Endothelial cell (in vitro differentiated cells): Measurements from ENCODE around the gene GPR17. TPM values are rescaled to one million over a fixed set of nuclear protein-coding genes. Genes with fewer than 3 reads are reported as not detected.
A peak's percentile ranks its signal among the peaks of the same experiment; 100 is the strongest.

Experiments
- DNase-seq: peaks from one replicate; pipeline ENCODE4 v3.0.0; 2021; ENCODE audit warnings: low spot score
- H3K27ac Mint-ChIP-seq: one replicate; pipeline ENCODE4 v1.8.0; 2021; ENCODE audit warnings: mixed read lengths, inconsistent platforms; ENCODE audit not compliant: unreplicated experiment
- H3K27me3 Mint-ChIP-seq: one replicate; pipeline ENCODE4 v1.8.0; 2021; ENCODE audit warnings: mild to moderate bottlenecking, moderate library complexity, mixed read lengths, inconsistent platforms; ENCODE audit not compliant: unreplicated experiment
- H3K36me3 Mint-ChIP-seq: one replicate; pipeline ENCODE4 v1.8.0; 2021; ENCODE audit warnings: mild to moderate bottlenecking, low read depth, mixed read lengths, inconsistent platforms; ENCODE audit not compliant: unreplicated experiment
- H3K4me1 Mint-ChIP-seq: one replicate; pipeline ENCODE4 v1.8.0; 2021; ENCODE audit warnings: mild to moderate bottlenecking, mixed read lengths, inconsistent platforms; ENCODE audit not compliant: unreplicated experiment
- H3K4me3 Mint-ChIP-seq: one replicate; pipeline ENCODE4 v1.8.0; 2021; ENCODE audit warnings: mild to moderate bottlenecking, mixed read lengths, inconsistent platforms; ENCODE audit not compliant: unreplicated experiment
- H3K9me3 Mint-ChIP-seq: one replicate; pipeline ENCODE4 v1.8.0; 2021; ENCODE audit warnings: mixed read lengths, inconsistent platforms; ENCODE audit not compliant: unreplicated experiment
- total RNA-seq: library from RNA; stranded (reverse); fragmentation: NEBNext Ultra II Directional; extraction: Animal tissue kit (Norgen Biotek cat#: 25700); gene quantifications from one replicate; pipeline ENCODE4 v1.2.1, GENCODE V29; 2021; ENCODE audit not compliant: unreplicated experiment
- TF ChIP-seq, protein P1 (sequence below): fragments of 200-600 bp; sonication (generic); IDR thresholded peaks from one replicate; pipeline ENCODE4 v1.5.0; 2021; ENCODE audit warnings: antibody characterized with exemption; ENCODE audit not compliant: unreplicated experiment

Gene GPR17
- total RNA-seq, 1 donor from 2014 or later = 0.15 TPM

DNA sequence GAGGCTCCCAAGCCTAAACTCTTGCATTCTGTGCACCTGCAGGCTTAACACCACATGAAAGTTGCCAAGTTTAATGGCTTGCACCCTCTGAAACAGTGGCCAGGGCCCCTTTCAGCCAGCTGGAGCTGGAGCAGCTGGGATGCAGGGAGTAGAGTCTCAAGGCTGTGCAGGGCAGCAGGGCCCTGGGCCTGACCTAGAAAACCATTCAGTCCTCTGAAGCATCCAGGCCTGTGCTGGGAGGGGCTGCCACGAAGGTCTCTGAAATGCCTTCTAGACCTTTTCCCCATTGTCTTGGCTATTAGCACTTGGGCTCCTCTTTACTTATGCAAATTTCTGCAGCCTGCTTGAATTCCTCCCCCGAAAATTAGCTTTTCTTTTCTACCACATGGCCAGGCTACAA, 44.7 kb downstream of the GPR17 start:
- TF ChIP-seq, protein P1, sequence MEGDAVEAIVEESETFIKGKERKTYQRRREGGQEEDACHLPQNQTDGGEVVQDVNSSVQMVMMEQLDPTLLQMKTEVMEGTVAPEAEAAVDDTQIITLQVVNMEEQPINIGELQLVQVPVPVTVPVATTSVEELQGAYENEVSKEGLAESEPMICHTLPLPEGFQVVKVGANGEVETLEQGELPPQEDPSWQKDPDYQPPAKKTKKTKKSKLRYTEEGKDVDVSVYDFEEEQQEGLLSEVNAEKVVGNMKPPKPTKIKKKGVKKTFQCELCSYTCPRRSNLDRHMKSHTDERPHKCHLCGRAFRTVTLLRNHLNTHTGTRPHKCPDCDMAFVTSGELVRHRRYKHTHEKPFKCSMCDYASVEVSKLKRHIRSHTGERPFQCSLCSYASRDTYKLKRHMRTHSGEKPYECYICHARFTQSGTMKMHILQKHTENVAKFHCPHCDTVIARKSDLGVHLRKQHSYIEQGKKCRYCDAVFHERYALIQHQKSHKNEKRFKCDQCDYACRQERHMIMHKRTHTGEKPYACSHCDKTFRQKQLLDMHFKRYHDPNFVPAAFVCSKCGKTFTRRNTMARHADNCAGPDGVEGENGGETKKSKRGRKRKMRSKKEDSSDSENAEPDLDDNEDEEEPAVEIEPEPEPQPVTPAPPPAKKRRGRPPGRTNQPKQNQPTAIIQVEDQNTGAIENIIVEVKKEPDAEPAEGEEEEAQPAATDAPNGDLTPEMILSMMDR = no peak
- no peak for DNase-seq
- no peak overlapping the region for H3K4me3 Mint-ChIP-seq
- H3K36me3 Mint-ChIP-seq = peaks cover 13% of the 10 kb centered on the region
- H3K27ac Mint-ChIP-seq = no peak overlapping the region
- H3K4me1 Mint-ChIP-seq = no peaks in the 10 kb centered on the region
- peaks cover 2% of the 10 kb centered on the region for H3K27me3 Mint-ChIP-seq
- H3K9me3 Mint-ChIP-seq = peaks cover 6% of the 10 kb centered on the region

DNA sequence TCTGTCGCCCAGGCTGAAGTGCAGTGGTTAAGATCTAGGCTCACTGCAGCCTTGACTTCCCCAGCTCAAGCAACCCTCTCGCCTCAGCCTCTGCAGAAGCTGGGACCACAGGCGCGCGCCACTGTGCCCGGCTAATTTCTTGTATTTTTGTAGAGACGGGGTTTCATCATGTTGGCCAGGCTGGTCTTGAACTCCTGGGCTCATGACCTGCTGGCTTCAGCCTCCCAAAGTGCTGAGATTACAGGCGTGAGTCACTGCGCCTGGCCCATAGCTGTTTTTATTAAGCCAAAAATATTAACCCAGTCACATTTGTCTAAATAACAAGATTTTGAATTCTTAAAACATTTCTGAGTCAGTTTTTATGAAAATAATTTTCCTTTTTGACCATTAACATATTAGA, 49.0 kb downstream of the GPR17 start:
- DNase-seq = no peak
- Mint-ChIP-seq H3K9me3 (peaks cover 6% of the 10 kb centered on the region), H3K27me3 (peaks cover 8% of the 10 kb centered on the region), H3K27ac (no peak overlapping the region), H3K4me1 (no peaks in the 10 kb centered on the region), H3K4me3 (no peak overlapping the region), H3K36me3 (peaks cover 20% of the 10 kb centered on the region)
- TF ChIP-seq, protein P1 = no peak

DNA sequence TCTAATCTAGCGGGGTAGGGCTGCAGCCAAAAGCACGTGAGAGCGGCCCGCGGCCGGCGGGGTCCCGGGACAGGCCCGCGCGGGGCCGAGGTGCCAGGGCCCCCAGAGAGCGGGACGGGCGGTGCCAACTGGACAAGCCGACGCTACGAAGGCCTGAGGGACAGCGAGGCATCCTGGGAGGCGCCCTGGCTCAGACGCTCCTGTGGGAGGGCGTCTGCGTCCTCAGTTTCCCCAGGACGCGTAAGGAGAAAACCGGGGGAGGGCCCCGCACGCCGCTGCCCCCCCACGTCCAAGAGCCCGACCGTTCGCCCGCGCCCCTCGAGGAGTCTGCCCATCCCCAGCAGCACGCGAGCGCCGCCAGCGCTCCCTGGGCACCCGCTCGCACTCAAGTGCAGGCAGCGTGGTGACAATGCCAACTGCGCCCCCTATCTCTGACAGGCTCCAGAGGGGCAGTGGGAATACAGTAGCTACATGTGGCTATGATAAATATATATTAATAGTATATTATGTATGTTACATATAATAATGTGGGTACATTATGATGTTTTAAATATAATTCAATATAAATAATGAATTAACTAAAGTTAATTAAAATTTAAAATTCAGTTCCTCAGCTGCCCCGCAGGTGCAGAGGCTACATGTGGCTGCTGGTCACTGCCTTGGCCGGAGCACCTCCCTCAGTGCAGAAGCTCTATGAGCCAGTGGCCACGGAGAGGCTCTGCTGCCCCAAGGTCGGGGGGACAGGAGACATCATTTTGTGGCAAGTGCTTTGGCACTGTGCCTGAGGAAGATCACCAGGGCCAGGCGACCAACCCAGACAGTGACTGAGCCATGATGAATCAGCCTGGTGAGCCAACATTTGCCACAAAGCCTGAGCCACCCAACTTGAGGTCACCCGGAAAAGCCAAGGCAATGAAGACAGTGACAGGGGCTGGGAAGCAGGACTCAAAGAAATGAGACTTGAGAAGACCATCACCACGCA, 49.8 kb downstream of the GPR17 start:
- peak; percentile 59 for DNase-seq
- TF ChIP-seq, protein P1 = peak; percentile 23
- peaks cover 16% of the 10 kb centered on the region for H3K36me3 Mint-ChIP-seq
- H3K27me3 Mint-ChIP-seq = peaks cover 7% of the 10 kb centered on the region
- no peak overlapping the region for H3K4me3 Mint-ChIP-seq
- no peak overlapping the region for H3K27ac Mint-ChIP-seq
- H3K4me1 Mint-ChIP-seq = peaks cover 8% of the 10 kb centered on the region
- peaks cover 5% of the 10 kb centered on the region for H3K9me3 Mint-ChIP-seq

DNA sequence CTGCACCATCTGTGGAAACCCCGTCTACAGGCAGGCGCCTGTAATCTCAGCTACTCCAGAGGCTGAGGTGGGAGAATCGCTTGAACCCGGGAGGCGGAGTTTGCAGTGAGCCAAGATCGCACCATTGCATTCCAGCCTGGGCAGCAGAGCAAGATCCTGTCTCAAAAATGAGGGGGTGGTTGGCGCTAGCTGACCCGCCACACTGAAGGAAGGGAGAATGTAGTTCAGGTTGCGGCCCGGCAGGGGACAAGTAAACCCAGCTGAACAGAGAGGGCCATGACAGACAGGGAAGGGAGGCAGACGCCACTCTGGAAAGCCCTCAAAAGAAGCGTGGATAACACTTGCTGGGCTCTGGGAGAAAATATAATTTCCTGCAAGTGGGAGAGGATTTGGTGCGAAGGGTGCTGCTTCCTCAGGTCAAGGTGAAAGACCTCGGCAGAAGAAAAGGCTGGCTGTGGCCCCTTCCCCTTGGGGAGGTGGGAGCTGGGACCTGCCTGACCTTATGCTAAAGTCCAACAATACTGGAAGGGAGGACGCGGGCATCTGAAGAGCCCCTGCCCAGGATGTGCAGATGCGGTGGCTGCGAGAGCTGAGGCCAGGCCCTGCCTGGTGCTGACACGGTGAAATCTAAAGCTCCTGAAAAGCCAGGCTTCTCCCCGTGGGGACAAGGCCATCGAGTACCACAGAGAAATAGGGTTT, 51.7 kb downstream of the GPR17 start:
- Mint-ChIP-seq H3K4me3 (no peak overlapping the region), H3K4me1 (peaks cover 16% of the 10 kb centered on the region), H3K27me3 (peaks cover 14% of the 10 kb centered on the region), H3K36me3 (peaks cover 13% of the 10 kb centered on the region), H3K27ac (no peak overlapping the region), H3K9me3 (no peaks in the 10 kb centered on the region)
- no peak for DNase-seq
- TF ChIP-seq, protein P1 = no peak
